Neural progenitor cell (in vitro differentiated cells): ENCODE data around the gene STK11IP. TPM values are rescaled to one million over a fixed set of nuclear protein-coding genes. Genes with fewer than 3 reads are reported as not detected.

ENCODE experiments used
- DNase-seq: peaks from one replicate; pipeline ENCODE4 v3.0.0-alpha.2; 2016; ENCODE audit warnings: low spot score
- H2AFZ ChIP-seq: fragments of 200-600 bp; sonication (generic); replicated peaks from 2 replicates; pipeline ENCODE4 v1.6.1; 2016; ENCODE audit warnings: antibody characterized with exemption
- H3F3A ChIP-seq: fragments of 200-600 bp; sonication (generic); 2 replicates; pipeline ENCODE4 v1.6.1; 2016; ENCODE audit warnings: antibody characterized with exemption, low read depth
- H3K27ac ChIP-seq: fragments of 200-600 bp; sonication (generic); 2 replicates; pipeline ENCODE4 v1.5.1; 2016; ENCODE audit warnings: mild to moderate bottlenecking
- H3K27me3 ChIP-seq: fragments of 200-600 bp; sonication (generic); 2 replicates; pipeline ENCODE4 v1.6.1; 2016; ENCODE audit warnings: mild to moderate bottlenecking, moderate library complexity
- H3K36me3 ChIP-seq: fragments of 200-600 bp; sonication (generic); 2 replicates; pipeline ENCODE4 v1.5.1; 2016
- H3K4me1 ChIP-seq: fragments of 200-600 bp; sonication (generic); 2 replicates; pipeline ENCODE4 v1.6.1; 2016; ENCODE audit warnings: mixed run types
- H3K4me2 ChIP-seq: fragments of 200-600 bp; sonication (generic); 2 replicates; pipeline ENCODE4 v1.6.1; 2016
- H3K4me3 ChIP-seq: fragments of 200-600 bp; sonication (generic); 2 replicates; pipeline ENCODE4 v1.5.1; 2016
- H3K79me2 ChIP-seq: fragments of 200-600 bp; sonication (generic); 2 replicates; pipeline ENCODE4 v1.6.1; 2016; ENCODE audit warnings: low read depth
- H3K9ac ChIP-seq: fragments of 200-600 bp; sonication (generic); 2 replicates; pipeline ENCODE4 v1.6.1; 2016
- H3K9me3 ChIP-seq: fragments of 200-600 bp; sonication (generic); 2 replicates; pipeline ENCODE4 v1.5.1; 2016; ENCODE audit warnings: low read depth
- H4K20me1 ChIP-seq: fragments of 200-600 bp; sonication (generic); 2 replicates; pipeline ENCODE4 v1.6.1; 2016; ENCODE audit warnings: low read depth
- H3K27ac Mint-ChIP-seq: 3 replicates; pipeline ENCODE4 v1.8.0; 2021; ENCODE audit warnings: mixed read lengths
- H3K27me3 Mint-ChIP-seq: 2 replicates; pipeline ENCODE4 v1.8.0; 2022; ENCODE audit warnings: low read depth, mild to moderate bottlenecking, inconsistent platforms, moderate library complexity, mixed read lengths; ENCODE audit not compliant: insufficient read depth
- H3K36me3 Mint-ChIP-seq: 3 replicates; pipeline ENCODE4 v1.8.0; 2021; ENCODE audit warnings: mixed read lengths
- H3K4me1 Mint-ChIP-seq: 3 replicates; pipeline ENCODE4 v1.8.0; 2021; ENCODE audit warnings: mixed read lengths
- H3K4me3 Mint-ChIP-seq: 3 replicates; pipeline ENCODE4 v1.8.0; 2021; ENCODE audit warnings: mild to moderate bottlenecking, moderate library complexity, mixed read lengths
- H3K9me3 Mint-ChIP-seq: 3 replicates; pipeline ENCODE4 v1.8.0; 2020; ENCODE audit warnings: mixed read lengths
- EZH2 ChIP-seq: fragments of 200-600 bp; sonication (generic); IDR thresholded peaks from 2 replicates; pipeline ENCODE4 v1.6.1; 2017; ENCODE audit warnings: antibody characterized with exemption, mild to moderate bottlenecking, moderate library complexity
- EZH2phosphoT487 ChIP-seq: fragments of 200-600 bp; sonication (generic); IDR thresholded peaks from 2 replicates; pipeline ENCODE4 v1.6.1; 2017; ENCODE audit warnings: antibody characterized with exemption
- total RNA-seq: library from RNA; depleted of rRNA; stranded (reverse); fragments of >200 nt; gene quantifications from 2 replicates; pipeline ENCODE4 v1.2.3, GENCODE V29; 2015; ENCODE audit warnings: low replicate concordance
- TF ChIP-seq, protein P1 (sequence below): fragments of 200-600 bp; sonication (generic); IDR thresholded peaks from 2 replicates; pipeline ENCODE4 v1.5.1; 2017; ENCODE audit warnings: antibody characterized with exemption, mild to moderate bottlenecking

Gene STK11IP
- total RNA-seq, 1 donor from 2014 or later, result 16.8 TPM

DNA sequence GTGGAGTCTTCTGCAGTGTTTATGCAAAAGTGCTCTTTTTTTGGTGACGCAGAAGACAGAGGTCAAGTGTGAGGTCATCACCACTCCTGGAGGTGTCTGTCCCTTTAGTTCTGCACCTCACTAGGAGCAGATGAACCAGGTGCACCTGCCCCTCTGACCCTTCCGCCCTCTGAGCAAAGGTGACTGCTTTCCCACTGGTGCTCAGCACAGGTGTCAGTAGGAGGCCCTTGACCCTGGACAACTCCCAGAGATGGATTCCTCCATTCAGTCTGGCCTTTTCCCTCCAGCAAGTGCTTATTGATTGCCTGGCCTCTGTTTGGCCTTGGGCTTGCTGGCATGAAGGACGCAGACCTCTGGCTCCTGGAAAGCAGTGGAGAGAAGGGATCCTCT is 21.1 kb downstream of the STK11IP start:
- Histone ChIP-seq H3F3A (peaks cover 2% of the 10 kb centered on the region), H4K20me1 (no peaks in the 10 kb centered on the region), H2AFZ (no peak overlapping the region), H3K4me3 (no peak overlapping the region), H3K36me3 (no peaks in the 10 kb centered on the region), H3K79me2 (no peaks in the 10 kb centered on the region), H3K27me3 (no peaks in the 10 kb centered on the region), H3K9me3 (no peaks in the 10 kb centered on the region), H3K9ac (no peak overlapping the region), H3K27ac (no peak overlapping the region), H3K4me1 (no peaks in the 10 kb centered on the region), H3K4me2 (no peak overlapping the region)
- H3K4me3 Mint-ChIP-seq, result no peak overlapping the region
- H3K4me1 Mint-ChIP-seq, result no peaks in the 10 kb centered on the region
- H3K27me3 Mint-ChIP-seq, result no peaks in the 10 kb centered on the region
- no peak overlapping the region for H3K27ac Mint-ChIP-seq
- TF ChIP-seq EZH2 (no peak), EZH2phosphoT487 (no peak)
- TF ChIP-seq, protein P1, sequence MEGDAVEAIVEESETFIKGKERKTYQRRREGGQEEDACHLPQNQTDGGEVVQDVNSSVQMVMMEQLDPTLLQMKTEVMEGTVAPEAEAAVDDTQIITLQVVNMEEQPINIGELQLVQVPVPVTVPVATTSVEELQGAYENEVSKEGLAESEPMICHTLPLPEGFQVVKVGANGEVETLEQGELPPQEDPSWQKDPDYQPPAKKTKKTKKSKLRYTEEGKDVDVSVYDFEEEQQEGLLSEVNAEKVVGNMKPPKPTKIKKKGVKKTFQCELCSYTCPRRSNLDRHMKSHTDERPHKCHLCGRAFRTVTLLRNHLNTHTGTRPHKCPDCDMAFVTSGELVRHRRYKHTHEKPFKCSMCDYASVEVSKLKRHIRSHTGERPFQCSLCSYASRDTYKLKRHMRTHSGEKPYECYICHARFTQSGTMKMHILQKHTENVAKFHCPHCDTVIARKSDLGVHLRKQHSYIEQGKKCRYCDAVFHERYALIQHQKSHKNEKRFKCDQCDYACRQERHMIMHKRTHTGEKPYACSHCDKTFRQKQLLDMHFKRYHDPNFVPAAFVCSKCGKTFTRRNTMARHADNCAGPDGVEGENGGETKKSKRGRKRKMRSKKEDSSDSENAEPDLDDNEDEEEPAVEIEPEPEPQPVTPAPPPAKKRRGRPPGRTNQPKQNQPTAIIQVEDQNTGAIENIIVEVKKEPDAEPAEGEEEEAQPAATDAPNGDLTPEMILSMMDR, result no peak
- no peak for DNase-seq
- H3K9me3 Mint-ChIP-seq, result no peaks in the 10 kb centered on the region
- peaks cover 2% of the 10 kb centered on the region for H3K36me3 Mint-ChIP-seq

DNA sequence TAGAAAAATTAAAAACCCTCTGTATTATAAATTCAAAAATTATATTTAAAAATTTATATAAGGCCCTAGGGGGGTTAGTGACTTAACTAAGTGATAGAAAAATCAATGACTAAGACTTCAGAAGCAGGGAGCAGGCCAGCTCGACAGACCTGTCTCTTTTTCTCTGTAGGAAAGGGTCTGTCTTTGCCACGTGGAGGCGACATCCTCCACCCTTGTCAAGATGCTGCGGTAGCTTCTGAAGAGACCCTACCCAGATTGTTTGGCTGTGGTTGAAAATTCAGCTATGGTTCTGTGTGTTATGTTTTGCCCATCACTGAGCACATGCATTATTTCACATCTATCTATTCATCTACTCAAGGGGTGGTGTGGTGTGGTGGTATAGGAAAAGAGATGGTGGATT is 21.6 kb downstream of the STK11IP start:
- no peaks in the 10 kb centered on the region for H3K79me2 ChIP-seq
- H3K27me3 ChIP-seq, result peaks cover 3% of the 10 kb centered on the region
- H3K36me3 ChIP-seq, result no peaks in the 10 kb centered on the region
- peaks cover 2% of the 10 kb centered on the region for H3F3A ChIP-seq
- H3K4me3 ChIP-seq, result no peak overlapping the region
- H3K27ac Mint-ChIP-seq, result no peak overlapping the region
- TF ChIP-seq, protein P1, result peak; percentile 56
- no peak for TF ChIP-seq EZH2phosphoT487
- no peak for TF ChIP-seq EZH2
- H4K20me1 ChIP-seq, result no peaks in the 10 kb centered on the region
- H3K9ac ChIP-seq, result no peak overlapping the region
- no peaks in the 10 kb centered on the region for H3K4me1 Mint-ChIP-seq
- H3K4me3 Mint-ChIP-seq, result no peak overlapping the region
- H3K4me2 ChIP-seq, result no peak overlapping the region
- H3K27me3 Mint-ChIP-seq, result no peaks in the 10 kb centered on the region
- H3K27ac ChIP-seq, result no peak overlapping the region
- no peaks in the 10 kb centered on the region for H3K9me3 Mint-ChIP-seq
- no peaks in the 10 kb centered on the region for H3K4me1 ChIP-seq
- DNase-seq, result peak; percentile 57
- H3K36me3 Mint-ChIP-seq, result peaks cover 2% of the 10 kb centered on the region
- H3K9me3 ChIP-seq, result no peaks in the 10 kb centered on the region
- no peak overlapping the region for H2AFZ ChIP-seq

DNA sequence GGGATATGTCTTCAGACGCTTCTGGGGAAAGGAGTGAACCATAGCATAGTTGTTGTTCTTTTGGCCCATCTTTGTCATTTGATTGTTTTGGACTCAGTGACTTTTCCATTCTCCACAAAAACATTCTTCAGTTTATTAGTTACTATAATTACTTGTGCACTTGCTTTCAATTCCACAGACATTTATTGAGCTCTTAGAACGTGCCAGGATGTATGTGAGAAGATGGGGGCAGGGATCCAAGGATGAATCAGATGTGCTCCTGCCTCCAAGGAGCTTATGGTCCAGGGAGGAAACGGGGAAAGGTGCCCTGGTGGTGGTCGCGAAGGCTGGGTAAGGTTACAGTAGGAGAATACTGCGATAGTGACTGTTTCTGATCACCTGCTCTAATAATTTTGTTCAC is 22.9 kb downstream of the STK11IP start:
- Histone ChIP-seq H2AFZ (no peak overlapping the region), H4K20me1 (no peaks in the 10 kb centered on the region), H3K36me3 (no peaks in the 10 kb centered on the region), H3K4me1 (no peaks in the 10 kb centered on the region), H3K27ac (no peak overlapping the region), H3K79me2 (no peaks in the 10 kb centered on the region), H3K4me3 (no peak overlapping the region), H3K27me3 (peaks cover 16% of the 10 kb centered on the region), H3F3A (peaks cover 2% of the 10 kb centered on the region), H3K9me3 (no peaks in the 10 kb centered on the region), H3K4me2 (no peak overlapping the region), H3K9ac (no peak overlapping the region)
- Mint-ChIP-seq H3K27me3 (no peaks in the 10 kb centered on the region), H3K36me3 (no peaks in the 10 kb centered on the region), H3K4me3 (no peak overlapping the region), H3K4me1 (no peaks in the 10 kb centered on the region), H3K9me3 (no peaks in the 10 kb centered on the region), H3K27ac (no peak overlapping the region)
- no peak for DNase-seq
- TF ChIP-seq, protein P1, result no peak
- no peak for TF ChIP-seq EZH2
- TF ChIP-seq EZH2phosphoT487, result no peak
